LNCAP (cell line): ENCODE results near the gene LPP.
A peak's percentile ranks its signal among the peaks of the same experiment; 100 is the strongest.

Experiments used
- TF ChIP-seq, protein P1 (sequence below): fragments of 450-650 bp; IDR thresholded peaks from 2 replicates; pipeline ENCODE4 v1.5.1; 2017; ENCODE audit warnings: mild to moderate bottlenecking

LPP gene

DNA sequence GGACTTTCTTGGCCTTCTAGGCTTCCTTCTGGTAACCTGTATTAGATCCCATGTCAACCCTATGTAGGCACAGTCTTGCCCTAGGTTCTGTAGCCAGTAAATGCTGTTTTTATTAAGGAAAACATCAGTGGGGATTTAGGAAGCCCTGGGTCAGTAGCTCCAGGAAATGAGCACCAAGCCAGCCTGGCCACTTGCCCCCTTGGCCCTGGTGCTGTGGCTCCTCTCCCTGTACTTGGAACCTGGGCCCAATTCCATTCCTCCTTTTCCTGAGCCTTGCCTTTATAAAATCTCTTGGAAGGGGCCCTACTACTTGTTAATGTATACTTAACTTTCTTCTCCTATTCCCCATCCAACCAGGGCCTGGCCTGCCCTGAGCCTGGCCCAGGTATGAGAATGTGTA lies 774.0 kb downstream of the LPP start:
- TF ChIP-seq, protein P1, sequence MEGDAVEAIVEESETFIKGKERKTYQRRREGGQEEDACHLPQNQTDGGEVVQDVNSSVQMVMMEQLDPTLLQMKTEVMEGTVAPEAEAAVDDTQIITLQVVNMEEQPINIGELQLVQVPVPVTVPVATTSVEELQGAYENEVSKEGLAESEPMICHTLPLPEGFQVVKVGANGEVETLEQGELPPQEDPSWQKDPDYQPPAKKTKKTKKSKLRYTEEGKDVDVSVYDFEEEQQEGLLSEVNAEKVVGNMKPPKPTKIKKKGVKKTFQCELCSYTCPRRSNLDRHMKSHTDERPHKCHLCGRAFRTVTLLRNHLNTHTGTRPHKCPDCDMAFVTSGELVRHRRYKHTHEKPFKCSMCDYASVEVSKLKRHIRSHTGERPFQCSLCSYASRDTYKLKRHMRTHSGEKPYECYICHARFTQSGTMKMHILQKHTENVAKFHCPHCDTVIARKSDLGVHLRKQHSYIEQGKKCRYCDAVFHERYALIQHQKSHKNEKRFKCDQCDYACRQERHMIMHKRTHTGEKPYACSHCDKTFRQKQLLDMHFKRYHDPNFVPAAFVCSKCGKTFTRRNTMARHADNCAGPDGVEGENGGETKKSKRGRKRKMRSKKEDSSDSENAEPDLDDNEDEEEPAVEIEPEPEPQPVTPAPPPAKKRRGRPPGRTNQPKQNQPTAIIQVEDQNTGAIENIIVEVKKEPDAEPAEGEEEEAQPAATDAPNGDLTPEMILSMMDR, result no peak

DNA sequence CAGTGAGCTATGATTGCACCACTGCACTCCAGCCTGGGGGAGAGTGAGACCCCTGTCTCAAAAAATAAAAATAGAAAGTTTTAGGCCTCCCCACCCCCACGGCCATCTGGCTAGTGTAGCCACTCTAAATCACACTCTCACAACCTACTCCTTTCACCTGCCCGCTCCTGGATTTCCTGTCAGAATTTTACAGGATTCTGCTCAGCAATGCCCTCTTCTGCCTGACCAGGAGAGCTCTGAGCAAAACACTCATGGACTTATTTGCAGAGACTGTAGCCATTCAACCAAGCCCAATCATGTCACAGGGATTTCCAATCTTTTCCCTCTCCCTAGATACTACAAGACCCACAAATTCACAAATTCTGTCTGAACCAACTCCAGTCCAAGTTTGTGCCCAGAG lies 775.2 kb downstream of the LPP start:
- TF ChIP-seq, protein P1, result peak; percentile 50

DNA sequence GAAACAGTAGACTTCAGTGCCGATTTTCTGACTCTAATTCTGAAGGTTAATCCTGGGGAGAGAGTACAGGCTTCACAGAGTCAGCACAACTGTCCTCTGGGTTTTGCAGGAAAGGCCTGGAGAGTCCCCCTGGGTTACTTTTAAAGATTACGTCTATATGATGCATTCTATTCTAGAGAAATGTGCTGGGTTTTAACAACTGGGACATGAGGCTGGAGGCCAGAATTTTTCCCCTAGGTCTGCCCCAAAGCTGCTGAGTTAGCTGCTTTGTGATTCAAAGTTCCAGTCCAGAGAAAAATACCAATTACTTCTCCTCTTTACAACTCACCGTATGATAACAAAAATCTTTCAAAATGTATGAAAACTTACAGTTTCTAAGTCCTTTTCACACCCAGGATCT lies 777.1 kb downstream of the LPP start:
- TF ChIP-seq, protein P1, result no peak

DNA sequence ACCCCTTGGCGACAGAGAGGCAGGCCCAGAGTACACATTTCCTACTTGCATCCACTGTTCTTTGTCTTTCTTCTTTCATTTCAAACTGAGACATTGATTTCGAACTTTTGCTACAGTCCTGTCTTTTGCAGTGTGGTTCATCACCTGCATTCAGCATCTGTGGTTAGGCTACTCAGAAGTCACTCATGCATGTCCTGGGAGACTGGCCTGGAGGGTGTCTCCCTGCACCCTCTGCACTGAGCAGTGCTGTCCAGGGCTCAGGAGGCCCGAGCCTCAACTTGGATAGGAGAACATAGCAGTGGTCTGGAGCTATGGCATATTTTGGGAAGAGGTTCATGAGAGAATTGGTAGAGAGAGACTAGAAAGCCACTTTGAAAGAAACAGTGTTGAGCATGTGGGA lies 777.6 kb downstream of the LPP start:
- TF ChIP-seq, protein P1, result no peak

DNA sequence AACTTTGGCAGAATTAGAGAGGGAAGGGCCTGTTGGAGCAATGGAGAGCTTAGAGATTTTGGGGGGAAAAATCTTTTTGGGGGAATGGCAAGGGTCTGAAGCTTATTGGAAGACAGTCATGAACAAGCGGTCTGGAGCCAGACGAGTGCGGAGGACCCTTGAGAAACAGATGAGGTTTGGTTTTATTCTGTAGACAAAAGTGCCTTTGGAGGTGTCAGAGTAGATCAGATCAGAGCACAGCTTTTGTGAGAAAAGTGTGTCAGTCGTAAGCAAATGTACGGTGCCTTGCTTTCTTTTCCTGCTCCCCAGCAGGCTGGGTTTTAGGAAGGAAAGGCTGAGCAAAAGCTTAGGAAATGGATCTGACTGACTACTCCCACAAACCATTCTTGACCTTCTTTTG lies 781.0 kb downstream of the LPP start:
- TF ChIP-seq, protein P1, result no peak

DNA sequence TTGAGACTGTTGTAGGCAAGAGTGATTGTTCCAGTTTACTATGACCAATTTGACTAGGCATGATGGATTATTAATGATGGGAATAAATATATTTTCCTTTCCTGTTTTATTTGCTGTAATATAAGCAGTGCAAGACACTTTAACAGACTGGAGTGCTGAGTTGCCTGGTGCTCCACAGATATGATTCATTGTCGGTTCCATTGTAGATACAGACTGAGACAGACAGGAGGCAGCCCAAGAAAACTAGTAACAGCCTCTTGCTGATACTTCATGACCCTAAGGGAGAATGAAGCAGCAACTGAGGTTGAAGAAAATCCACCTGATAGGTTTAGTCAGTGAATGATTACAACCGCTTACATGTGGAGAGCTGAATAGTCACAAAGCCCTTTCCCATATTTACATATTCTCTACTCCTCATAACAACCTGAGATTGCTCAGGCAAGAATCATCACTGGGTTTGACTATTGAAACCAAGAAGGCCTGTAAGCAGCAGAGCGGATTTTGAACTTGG lies 782.7 kb downstream of the LPP start:
- TF ChIP-seq, protein P1, result no peak

DNA sequence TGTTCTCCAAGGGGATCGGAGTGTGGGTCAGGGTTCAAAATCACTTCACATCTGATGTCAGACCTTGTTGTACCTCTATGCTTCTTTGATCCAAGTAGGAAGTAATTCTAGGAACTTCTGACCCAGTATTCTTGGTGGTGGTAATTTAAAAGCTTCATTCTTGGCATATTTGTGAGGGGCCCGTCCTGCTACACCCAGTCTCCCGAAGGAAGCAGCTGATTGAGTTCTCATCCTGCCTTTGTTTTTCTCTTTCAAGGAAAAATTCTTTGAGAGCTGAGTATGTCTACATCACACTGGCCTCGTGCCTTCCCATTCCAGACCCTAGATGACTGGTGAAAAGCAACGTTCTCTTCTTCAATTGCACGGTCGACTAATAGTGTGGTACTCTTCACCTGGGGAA lies 783.4 kb downstream of the LPP start:
- TF ChIP-seq, protein P1, result no peak

DNA sequence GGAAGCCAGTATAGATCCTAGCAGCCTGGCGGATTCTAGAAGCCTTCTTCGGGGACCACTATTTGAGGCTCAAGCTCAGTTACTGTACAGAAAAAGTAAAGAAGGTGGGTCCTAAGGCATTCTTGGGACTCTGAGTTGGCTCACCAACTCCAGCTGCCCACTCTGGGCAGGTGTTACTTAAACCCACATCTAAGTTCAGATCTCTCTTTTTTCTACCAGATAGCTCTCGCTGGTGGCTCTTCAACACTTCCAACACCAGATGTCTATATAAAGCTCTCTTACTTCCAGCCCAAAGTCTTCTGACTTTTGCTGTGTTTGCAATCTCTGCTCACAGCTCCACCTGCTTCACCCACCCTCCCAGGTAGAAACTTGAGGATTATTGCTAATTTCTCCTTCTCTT lies 785.0 kb downstream of the LPP start:
- TF ChIP-seq, protein P1, result no peak
